Neural cell (in vitro differentiated cells): ENCODE results near the gene CNP. TPM values are rescaled to one million over a fixed set of nuclear protein-coding genes. Genes with fewer than 3 reads are reported as not detected.

Experiments
- H2AFZ ChIP-seq: fragments of 200-600, 300-800 bp; sonication (generic), shearing (Covaris generic); 2 replicates; pipeline ENCODE4 v1.6.0; 2014; ENCODE audit warnings: low read depth, mild to moderate bottlenecking, antibody characterized with exemption, low read length, moderate library complexity
- H3F3A ChIP-seq: fragments of 200-600 bp; shearing (Covaris generic); 2 replicates; pipeline ENCODE4 v1.6.1; 2016; ENCODE audit warnings: mild to moderate bottlenecking, moderate library complexity, mixed read lengths, antibody characterized with exemption, low read length; ENCODE audit not compliant: insufficient read depth, poor library complexity, severe bottlenecking
- H3K27ac ChIP-seq: fragments of 200-600, 300-800 bp; sonication (generic), shearing (Covaris generic); 2 replicates; pipeline ENCODE4 v1.5.1; 2014; ENCODE audit warnings: mild to moderate bottlenecking, low read length, moderate library complexity
- H3K27me3 ChIP-seq: fragments of 300-800, 200-600 bp; sonication (generic), shearing (Covaris generic); 2 replicates; pipeline ENCODE4 v1.6.0; 2014; ENCODE audit warnings: mild to moderate bottlenecking, low read depth, low read length, moderate library complexity; ENCODE audit not compliant: insufficient read depth
- H3K36me3 ChIP-seq: fragments of 300-800, 200-600 bp; sonication (generic), shearing (Covaris generic); 2 replicates; pipeline ENCODE4 v1.5.1; 2014; ENCODE audit warnings: mild to moderate bottlenecking, antibody characterized with exemption, low read length, moderate library complexity; ENCODE audit not compliant: insufficient read depth
- H3K4me2 ChIP-seq: fragments of 300-800, 200-600 bp; sonication (generic), shearing (Covaris generic); 2 replicates; pipeline ENCODE4 v1.6.0; 2014; ENCODE audit warnings: mild to moderate bottlenecking, low read length
- H3K4me3 ChIP-seq: fragments of 300-800, 200-600 bp; sonication (generic), shearing (Covaris generic); 2 replicates; pipeline ENCODE4 v1.5.1; 2014; ENCODE audit warnings: mild to moderate bottlenecking, low read length, moderate library complexity
- H3K79me2 ChIP-seq: fragments of 200-600 bp; shearing (Covaris generic); replicated peaks from 2 replicates; pipeline ENCODE4 v1.6.0; 2014; ENCODE audit warnings: mild to moderate bottlenecking, low read length, moderate library complexity; ENCODE audit not compliant: insufficient read depth
- H3K9ac ChIP-seq: fragments of 300-800, 200-600 bp; sonication (generic), shearing (Covaris generic); 2 replicates; pipeline ENCODE4 v1.6.1; 2016; ENCODE audit warnings: mild to moderate bottlenecking, low read length, mixed read lengths
- H3K9me2 ChIP-seq: fragments of 200-600 bp; shearing (Covaris generic); 2 replicates; pipeline ENCODE4 v1.6.1; 2016; ENCODE audit warnings: mild to moderate bottlenecking, low read length, mixed read lengths; ENCODE audit not compliant: insufficient read depth
- H3K9me3 ChIP-seq: fragments of 200-600, 300-800 bp; sonication (generic), shearing (Covaris generic); 2 replicates; pipeline ENCODE4 v1.6.1; 2016; ENCODE audit warnings: mild to moderate bottlenecking, mixed run types, low read length, moderate library complexity, mixed read lengths
- H4K20me1 ChIP-seq: fragments of 200-600 bp; shearing (Covaris generic); 2 replicates; pipeline ENCODE4 v1.6.1; 2016; ENCODE audit warnings: mild to moderate bottlenecking, mixed run types; ENCODE audit not compliant: insufficient read depth
- CTCF ChIP-seq: fragments of 450-650 bp; IDR thresholded peaks from 2 replicates; pipeline ENCODE4 v1.5.1; 2014; ENCODE audit warnings: antibody characterized with exemption, mild to moderate bottlenecking, moderate library complexity; ENCODE audit not compliant: poor library complexity, severe bottlenecking
- EP300 ChIP-seq: fragments of 450-650 bp; conservative IDR thresholded peaks from 2 replicates; pipeline ENCODE4 v1.6.1; 2014; ENCODE audit warnings: antibody characterized with exemption, mild to moderate bottlenecking, moderate library complexity; ENCODE audit not compliant: poor library complexity, severe bottlenecking
- EZH2 ChIP-seq: fragments of 200-600, 300-800 bp; shearing (Covaris generic), sonication (generic); IDR thresholded peaks from 2 replicates; pipeline ENCODE4 v1.6.1; 2014; ENCODE audit warnings: antibody characterized with exemption, low read length, borderline replicate concordance, mild to moderate bottlenecking; ENCODE audit not compliant: insufficient read depth, poor library complexity, severe bottlenecking
- MXI1 ChIP-seq: fragments of 450-650 bp; conservative IDR thresholded peaks from 2 replicates; pipeline ENCODE4 v1.6.1; 2014; ENCODE audit warnings: antibody characterized with exemption, mild to moderate bottlenecking; ENCODE audit not compliant: poor library complexity, severe bottlenecking
- POLR2AphosphoS5 ChIP-seq: IDR thresholded peaks from 2 replicates; pipeline ENCODE4 v1.6.1; 2012
- RAD21 ChIP-seq: fragments of 450-650 bp; conservative IDR thresholded peaks from 2 replicates; pipeline ENCODE4 v1.6.1; 2014; ENCODE audit warnings: antibody characterized with exemption, mild to moderate bottlenecking, moderate library complexity
- REST ChIP-seq: IDR thresholded peaks from 2 replicates; pipeline ENCODE4 v1.6.1; 2012; ENCODE audit warnings: borderline replicate concordance
- SMC3 ChIP-seq: fragments of 450-650 bp; conservative IDR thresholded peaks from 2 replicates; pipeline ENCODE4 v1.6.1; 2014; ENCODE audit warnings: antibody characterized with exemption, mild to moderate bottlenecking, moderate library complexity; ENCODE audit not compliant: poor library complexity
- TAF1 ChIP-seq: IDR thresholded peaks from 2 replicates; pipeline ENCODE4 v1.6.1; 2012; ENCODE audit warnings: low read depth
- polyA plus RNA-seq: library from polyadenylated mRNA; depleted of rRNA; stranded (reverse); fragments of >200 nt; gene quantifications from 2 replicates; pipeline ENCODE4 v1.2.3, GENCODE V29; 2014

The CNP gene
- polyA plus RNA-seq, 1 donor from 2014 or later, result 27.7 TPM

- H3K9me3 ChIP-seq, result no peaks in the 10 kb centered on the region
- no peak overlapping the region for H3K27ac ChIP-seq
- H3F3A ChIP-seq, result no peaks in the 10 kb centered on the region
- no peak overlapping the region for H3K4me3 ChIP-seq
- no peaks in the 10 kb centered on the region for H3K9me2 ChIP-seq
- H3K4me2 ChIP-seq, result no peak overlapping the region
- no peaks in the 10 kb centered on the region for H3K27me3 ChIP-seq
- no peak overlapping the region for H3K9ac ChIP-seq
- TF ChIP-seq CTCF, result no peak
- no peak for TF ChIP-seq EZH2
- no peak for TF ChIP-seq TAF1
- TF ChIP-seq REST, result no peak
- no peak for TF ChIP-seq EP300
- no peak for TF ChIP-seq SMC3
- no peak for TF ChIP-seq RAD21
- no peak for TF ChIP-seq POLR2AphosphoS5
- no peak for TF ChIP-seq MXI1
- peaks cover 11% of the 10 kb centered on the region for H3K79me2 ChIP-seq
- H3K36me3 ChIP-seq, result peaks cover 5% of the 10 kb centered on the region
- H2AFZ ChIP-seq, result no peak overlapping the region
- no peaks in the 10 kb centered on the region for H4K20me1 ChIP-seq
Measured at GRCh38 chr17:42002175-42002791, 35.7 kb downstream of the CNP start.

- H3K9me3 ChIP-seq, result no peaks in the 10 kb centered on the region
Measured at GRCh38 chr17:42002792-42003301, 36.3 kb downstream of the CNP start.

More at GRCh38 chr17:42002792-42003301, 36.3 kb downstream of the CNP start:
- peaks cover 13% of the 10 kb centered on the region for H3K79me2 ChIP-seq
- H2AFZ ChIP-seq, result no peak overlapping the region
- H3K4me3 ChIP-seq, result no peak overlapping the region
- no peak for TF ChIP-seq EP300
- TF ChIP-seq REST, result no peak
- TF ChIP-seq EZH2, result no peak
- TF ChIP-seq SMC3, result no peak
- H3F3A ChIP-seq, result no peaks in the 10 kb centered on the region
- H3K27ac ChIP-seq, result no peak overlapping the region
- no peak overlapping the region for H3K9ac ChIP-seq
- peaks cover 5% of the 10 kb centered on the region for H3K36me3 ChIP-seq
- no peaks in the 10 kb centered on the region for H4K20me1 ChIP-seq
- H3K27me3 ChIP-seq, result no peaks in the 10 kb centered on the region
- H3K4me2 ChIP-seq, result no peak overlapping the region
- H3K9me2 ChIP-seq, result no peaks in the 10 kb centered on the region
